H9 (cell line): ENCODE measurements around the gene ZNF44. TPM values are rescaled to one million over a fixed set of nuclear protein-coding genes. Genes with fewer than 3 reads are reported as not detected.

Source experiments
- DNase-seq: peaks from one replicate; pipeline ENCODE4 v3.0.0-alpha.2; 2017
- H2AFZ ChIP-seq: one replicate; pipeline ENCODE4 v1.6.1; 2013; ENCODE audit warnings: mild to moderate bottlenecking, low read length, control low read depth, moderate library complexity
- H2AK5ac ChIP-seq: 2 replicates; pipeline ENCODE4 v1.6.1; 2013; ENCODE audit warnings: low read length, control low read depth, mixed read lengths; ENCODE audit not compliant: insufficient read length
- H2BK120ac ChIP-seq: one replicate; pipeline ENCODE4 v1.6.1; 2013; ENCODE audit warnings: low read depth, mild to moderate bottlenecking, low read length, control low read depth, inconsistent platforms; ENCODE audit not compliant: poor library complexity, severe bottlenecking
- H2BK12ac ChIP-seq: 2 replicates; pipeline ENCODE4 v1.6.1; 2013; ENCODE audit warnings: low read length, control low read depth, mixed read lengths, low read depth; ENCODE audit not compliant: insufficient read length
- H2BK15ac ChIP-seq: 2 replicates; pipeline ENCODE4 v1.6.1; 2013; ENCODE audit warnings: low read depth, low read length, control low read depth
- H2BK20ac ChIP-seq: one replicate; pipeline ENCODE4 v1.6.1; 2013; ENCODE audit warnings: low read depth, mild to moderate bottlenecking, low read length, control low read depth, inconsistent platforms; ENCODE audit not compliant: poor library complexity, severe bottlenecking
- H2BK5ac ChIP-seq: 2 replicates; pipeline ENCODE4 v1.6.1; 2013; ENCODE audit warnings: low read length, control low read depth, mixed read lengths; ENCODE audit not compliant: insufficient read length
- H3K14ac ChIP-seq: 2 replicates; pipeline ENCODE4 v1.6.1; 2013; ENCODE audit warnings: low read length, control low read depth; ENCODE audit not compliant: insufficient read depth
- H3K18ac ChIP-seq: 2 replicates; pipeline ENCODE4 v1.6.1; 2013; ENCODE audit warnings: low read depth, mild to moderate bottlenecking, mixed read lengths, low read length, control low read depth; ENCODE audit not compliant: insufficient read length
- H3K23ac ChIP-seq: 2 replicates; pipeline ENCODE4 v1.6.1; 2013; ENCODE audit warnings: low read length, control low read depth, mixed read lengths, low read depth; ENCODE audit not compliant: insufficient read length
- H3K23me2 ChIP-seq: 2 replicates; pipeline ENCODE4 v1.6.1; 2013; ENCODE audit warnings: low read depth, mild to moderate bottlenecking, mixed read lengths, low read length, control low read depth; ENCODE audit not compliant: insufficient read length, poor library complexity, severe bottlenecking
- H3K27ac ChIP-seq: 2 replicates; pipeline ENCODE4 v1.5.1; 2013; ENCODE audit warnings: low read length, control low read depth, mixed read lengths, low read depth; ENCODE audit not compliant: insufficient read length
- H3K27me3 ChIP-seq: 2 replicates; pipeline ENCODE4 v1.6.1; 2013; ENCODE audit warnings: low read length, control low read depth, inconsistent platforms; ENCODE audit not compliant: insufficient read depth
- H3K4ac ChIP-seq: 2 replicates; pipeline ENCODE4 v1.6.1; 2013; ENCODE audit warnings: low read depth, mild to moderate bottlenecking, control low read depth, inconsistent platforms, low read length, moderate library complexity
- H3K4me1 ChIP-seq: 2 replicates; pipeline ENCODE4 v1.6.1; 2013; ENCODE audit warnings: low read length, control low read depth, inconsistent platforms; ENCODE audit not compliant: insufficient read depth
- H3K4me2 ChIP-seq: 2 replicates; pipeline ENCODE4 v1.6.1; 2013; ENCODE audit warnings: low read length, control low read depth, mixed read lengths; ENCODE audit not compliant: insufficient read length, insufficient read depth
- H3K56ac ChIP-seq: 2 replicates; pipeline ENCODE4 v1.6.1; 2013; ENCODE audit warnings: low read depth, mild to moderate bottlenecking, mixed read lengths, low read length, control low read depth; ENCODE audit not compliant: insufficient read length
- H3K79me1 ChIP-seq: 2 replicates; pipeline ENCODE4 v1.6.1; 2013; ENCODE audit warnings: low read depth, mild to moderate bottlenecking, moderate library complexity, low read length, control low read depth, inconsistent platforms; ENCODE audit not compliant: insufficient read depth, poor library complexity, severe bottlenecking
- H3K79me2 ChIP-seq: 2 replicates; pipeline ENCODE4 v1.6.1; 2013; ENCODE audit warnings: low read length, control low read depth, inconsistent platforms; ENCODE audit not compliant: insufficient read depth
- H3K9ac ChIP-seq: 2 replicates; pipeline ENCODE4 v1.6.1; 2013; ENCODE audit warnings: low read length, control low read depth, mixed read lengths; ENCODE audit not compliant: insufficient read length; ENCODE audit errors: extremely low read depth
- H3K9me3 ChIP-seq: one replicate; pipeline ENCODE4 v1.6.1; 2013; ENCODE audit warnings: low read depth, low read length, inconsistent platforms; ENCODE audit not compliant: control insufficient read depth
- H3T11ph ChIP-seq: one replicate; pipeline ENCODE4 v1.6.1; 2013; ENCODE audit warnings: mild to moderate bottlenecking, low read length, control low read depth, inconsistent platforms
- H4K20me1 ChIP-seq: one replicate; pipeline ENCODE4 v1.6.1; 2013; ENCODE audit not compliant: control insufficient read depth, insufficient read length, insufficient read depth
- H4K5ac ChIP-seq: 2 replicates; pipeline ENCODE4 v1.6.1; 2013; ENCODE audit warnings: low read depth, mild to moderate bottlenecking, mixed read lengths, low read length, control low read depth; ENCODE audit not compliant: insufficient read length
- H4K8ac ChIP-seq: replicated peaks from 2 replicates; pipeline ENCODE4 v1.6.1; 2013; ENCODE audit warnings: low read length, control low read depth, mixed read lengths, low read depth; ENCODE audit not compliant: insufficient read length
- H4K91ac ChIP-seq: 2 replicates; pipeline ENCODE4 v1.6.1; 2013; ENCODE audit warnings: low read depth, mild to moderate bottlenecking, moderate library complexity, mixed read lengths, low read length, control low read depth; ENCODE audit not compliant: insufficient read length
- H3K27ac Mint-ChIP-seq, 3 experiments: 2 replicates in 2 of 3; 3 replicates in 1 of 3; pipeline ENCODE4 v1.8.0; 2020 to 2021; ENCODE audit warnings: mixed read lengths in 3 of 3, mild to moderate bottlenecking in 1 of 3, moderate library complexity in 1 of 3
- H3K27me3 Mint-ChIP-seq: 2 replicates; pipeline ENCODE4 v1.8.0; 2021; ENCODE audit warnings: low read depth, mild to moderate bottlenecking, moderate library complexity, mixed read lengths
- H3K36me3 Mint-ChIP-seq, 3 experiments: 2 replicates in 2 of 3; 3 replicates in 1 of 3; pipeline ENCODE4 v1.8.0; 2020 to 2021; ENCODE audit warnings: low read depth in 3 of 3, mixed read lengths in 3 of 3; ENCODE audit not compliant: insufficient read depth in 1 of 3
- H3K4me1 Mint-ChIP-seq, 2 experiments: 2 replicates each; pipeline ENCODE4 v1.8.0; 2020; ENCODE audit warnings: mixed read lengths in 2 of 2
- H3K4me3 Mint-ChIP-seq, 2 experiments: 2 replicates in 1 of 2; 3 replicates in 1 of 2; pipeline ENCODE4 v1.8.0; 2020 to 2021; ENCODE audit warnings: mild to moderate bottlenecking in 2 of 2, mixed read lengths in 2 of 2, moderate library complexity in 1 of 2
- H3K9me3 Mint-ChIP-seq, 2 experiments: 2 replicates in 1 of 2; 3 replicates in 1 of 2; pipeline ENCODE4 v1.8.0; 2020; ENCODE audit warnings: mild to moderate bottlenecking in 2 of 2, mixed read lengths in 2 of 2, moderate library complexity in 1 of 2
- WGBS: extraction: QIAGEN DNeasy Blood & Tissue Kit; methylation state at CpG from one replicate; pipeline ENCODE4 v1.1.7; 2013; ENCODE audit warnings: missing lambda C conversion rate, low lambda C conversion rate, mixed read lengths; ENCODE audit not compliant: insufficient read length; ENCODE audit errors: extremely low coverage; 5-methylcytosine and 5-hydroxymethylcytosine counted together
- total RNA-seq: library from RNA; stranded (reverse); gene quantifications from 2 replicates; pipeline ENCODE4 v1.2.1, GENCODE V29; 2021
- TF ChIP-seq, protein P1 (sequence below): fragments of 200-600 bp; sonication (generic); conservative IDR thresholded peaks from 3 replicates; pipeline ENCODE4 v1.8.0; 2021; ENCODE audit warnings: antibody characterized with exemption, mild to moderate bottlenecking

Gene ZNF44
- total RNA-seq, 1 experiment from 2014 or later = 6.9 TPM

DNA sequence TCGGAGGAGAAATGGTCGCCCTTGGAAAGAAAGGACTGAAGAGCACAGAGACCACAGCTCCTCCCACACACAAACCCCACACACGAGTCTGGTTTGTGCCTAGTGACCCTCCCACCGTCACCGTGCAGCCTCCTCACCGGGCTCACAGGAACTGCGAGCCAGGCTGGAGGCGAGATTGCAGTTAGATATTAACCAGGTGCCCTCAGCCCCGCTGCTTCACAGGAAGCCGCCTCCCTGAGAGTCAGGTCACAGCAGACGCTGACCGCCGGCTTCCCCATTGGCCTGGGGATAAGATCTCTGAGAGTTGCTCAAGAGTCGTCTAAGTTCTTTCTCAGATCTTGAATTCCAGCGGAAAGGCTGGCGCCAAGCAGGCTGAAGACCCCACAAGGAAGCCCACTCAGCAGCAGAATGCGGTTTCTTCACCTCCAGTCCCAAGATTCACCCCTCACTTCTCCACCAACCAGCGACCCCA, 870 bp downstream of the ZNF44 start:
- no CpG with 5 or more reads among the region's 18 CpGs for WGBS

More for the DNA sequence above, 870 bp downstream of the ZNF44 start:
- Histone ChIP-seq H2BK20ac (no peak overlapping the region), H2AFZ (no peak overlapping the region), H2BK12ac (no peak overlapping the region), H3K9me3 (no peaks in the 10 kb centered on the region), H3K79me2 (no peaks in the 10 kb centered on the region; the same call in 1 of the 2 replicates), H4K20me1 (no peaks in the 10 kb centered on the region), H4K5ac (no peak overlapping the region), H2BK15ac (no peak overlapping the region), H4K91ac (no peak overlapping the region), H2BK120ac (no peak overlapping the region), H3K27me3 (no peaks in the 10 kb centered on the region), H2AK5ac (no peak overlapping the region), H4K8ac (no peak overlapping the region), H3T11ph (no peak overlapping the region), H2BK5ac (no peak overlapping the region), H3K23me2 (peaks cover 10% of the 10 kb centered on the region), H3K4me1 (no peaks in the 10 kb centered on the region), H3K56ac (no peak overlapping the region), H3K4ac (no peak overlapping the region), H3K79me1 (no peaks in the 10 kb centered on the region), H3K23ac (no peak overlapping the region), H3K9ac (peak overlapping the region; percentile 89), H3K18ac (no peak overlapping the region), H3K27ac (no peak overlapping the region), H3K14ac (peak overlapping the region; percentile 76), H3K4me2 (peak overlapping the region; percentile 43)
- peak overlapping the region; percentile 92 to 99 for H3K4me3 Mint-ChIP-seq
- H3K9me3 Mint-ChIP-seq = peaks cover 13 to 18% of the 10 kb centered on the region in 2 experiments
- H3K27ac Mint-ChIP-seq = peak overlapping the region; percentile 92 to 97 (median 93); a peak in 6 of 7 replicates
- DNase-seq = peak; percentile 74
- TF ChIP-seq, protein P1, sequence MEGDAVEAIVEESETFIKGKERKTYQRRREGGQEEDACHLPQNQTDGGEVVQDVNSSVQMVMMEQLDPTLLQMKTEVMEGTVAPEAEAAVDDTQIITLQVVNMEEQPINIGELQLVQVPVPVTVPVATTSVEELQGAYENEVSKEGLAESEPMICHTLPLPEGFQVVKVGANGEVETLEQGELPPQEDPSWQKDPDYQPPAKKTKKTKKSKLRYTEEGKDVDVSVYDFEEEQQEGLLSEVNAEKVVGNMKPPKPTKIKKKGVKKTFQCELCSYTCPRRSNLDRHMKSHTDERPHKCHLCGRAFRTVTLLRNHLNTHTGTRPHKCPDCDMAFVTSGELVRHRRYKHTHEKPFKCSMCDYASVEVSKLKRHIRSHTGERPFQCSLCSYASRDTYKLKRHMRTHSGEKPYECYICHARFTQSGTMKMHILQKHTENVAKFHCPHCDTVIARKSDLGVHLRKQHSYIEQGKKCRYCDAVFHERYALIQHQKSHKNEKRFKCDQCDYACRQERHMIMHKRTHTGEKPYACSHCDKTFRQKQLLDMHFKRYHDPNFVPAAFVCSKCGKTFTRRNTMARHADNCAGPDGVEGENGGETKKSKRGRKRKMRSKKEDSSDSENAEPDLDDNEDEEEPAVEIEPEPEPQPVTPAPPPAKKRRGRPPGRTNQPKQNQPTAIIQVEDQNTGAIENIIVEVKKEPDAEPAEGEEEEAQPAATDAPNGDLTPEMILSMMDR = no peak
- peaks cover 11 to 13% (median 12%) of the 10 kb centered on the region in 3 experiments for H3K36me3 Mint-ChIP-seq
- no peaks in the 10 kb centered on the region for H3K27me3 Mint-ChIP-seq
- peaks cover 9 to 16% of the 10 kb centered on the region in 2 experiments for H3K4me1 Mint-ChIP-seq
